Superior temporal gyrus (tissue), 1 donor: Measurements from ENCODE around the gene ZFP90.
"Not testable (repeated sequence)": the region's sequence is repeated elsewhere in the genome, so short reads cannot be mapped to it uniquely, and the experiment has no call there.

Experiments used
- DNase-seq: peaks from one replicate; pipeline ENCODE4 v3.0.0-alpha.2; 2016; ENCODE audit errors: extremely low spot score

ZFP90 gene

GRCh38 chr16:68517606-68518166 is 21.4 kb upstream of the ZFP90 start:
- DNase-seq: no peak

GRCh38 chr16:68519225-68519745 is 19.8 kb upstream of the ZFP90 start:
- no peak for DNase-seq

- peak; percentile 88 for DNase-seq
These were observed 18.4 kb upstream of the ZFP90 start for GRCh38 chr16:68520649-68521086.

- no peak for DNase-seq
These were observed 14.8 kb upstream of the ZFP90 start for GRCh38 chr16:68524069-68524820.

- DNase-seq: no peak
These were observed 12.8 kb upstream of the ZFP90 start for GRCh38 chr16:68526143-68526781.

GRCh38 chr16:68526782-68527145 is 12.3 kb upstream of the ZFP90 start:
- DNase-seq: no peak

GRCh38 chr16:68528233-68528632 is 10.9 kb upstream of the ZFP90 start:
- DNase-seq: no peak

GRCh38 chr16:68528686-68529379 is 10.3 kb upstream of the ZFP90 start:
- DNase-seq: peak; percentile 90

GRCh38 chr16:68529608-68529930 is 9.5 kb upstream of the ZFP90 start:
- DNase-seq: no peak

GRCh38 chr16:68529931-68530701 is 9.0 kb upstream of the ZFP90 start:
- DNase-seq: peak; percentile 87

- no peak for DNase-seq
These were observed 5.2 kb upstream of the ZFP90 start for GRCh38 chr16:68533937-68534336.

- no peak for DNase-seq
These were observed 3.8 kb upstream of the ZFP90 start for GRCh38 chr16:68535331-68535730.

GRCh38 chr16:68539711-68540239 is 684 bp downstream of the ZFP90 start:
- DNase-seq: peak; percentile 28

GRCh38 chr16:68548947-68549346 is 9.9 kb downstream of the ZFP90 start:
- DNase-seq: no peak

GRCh38 chr16:68553186-68553585 is 14.1 kb downstream of the ZFP90 start:
- no peak for DNase-seq

- not testable (repeated sequence) for DNase-seq
These were observed 21.2 kb downstream of the ZFP90 start for GRCh38 chr16:68560341-68560740.

GRCh38 chr16:68563631-68564381 is 24.7 kb downstream of the ZFP90 start:
- DNase-seq: no peak

GRCh38 chr16:68564382-68564985 is 25.4 kb downstream of the ZFP90 start:
- DNase-seq: no peak

GRCh38 chr16:68574479-68574878 is 35.4 kb downstream of the ZFP90 start:
- no peak for DNase-seq

GRCh38 chr16:68575082-68575481 is 36.0 kb downstream of the ZFP90 start:
- DNase-seq: no peak
